Astrocyte of the hippocampus (primary cell): ENCODE measurements around the gene PEMT.
"Not testable (repeated sequence)": the region's sequence is repeated elsewhere in the genome, so short reads cannot be mapped to it uniquely, and the experiment has no call there.

ENCODE experiments used
- DNase-seq: peaks from one replicate; pipeline ENCODE4 v3.0.0; 2011; ENCODE audit warnings: low read depth, low spot score

Gene PEMT, protein sequence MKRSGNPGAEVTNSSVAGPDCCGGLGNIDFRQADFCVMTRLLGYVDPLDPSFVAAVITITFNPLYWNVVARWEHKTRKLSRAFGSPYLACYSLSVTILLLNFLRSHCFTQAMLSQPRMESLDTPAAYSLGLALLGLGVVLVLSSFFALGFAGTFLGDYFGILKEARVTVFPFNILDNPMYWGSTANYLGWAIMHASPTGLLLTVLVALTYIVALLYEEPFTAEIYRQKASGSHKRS

DNA sequence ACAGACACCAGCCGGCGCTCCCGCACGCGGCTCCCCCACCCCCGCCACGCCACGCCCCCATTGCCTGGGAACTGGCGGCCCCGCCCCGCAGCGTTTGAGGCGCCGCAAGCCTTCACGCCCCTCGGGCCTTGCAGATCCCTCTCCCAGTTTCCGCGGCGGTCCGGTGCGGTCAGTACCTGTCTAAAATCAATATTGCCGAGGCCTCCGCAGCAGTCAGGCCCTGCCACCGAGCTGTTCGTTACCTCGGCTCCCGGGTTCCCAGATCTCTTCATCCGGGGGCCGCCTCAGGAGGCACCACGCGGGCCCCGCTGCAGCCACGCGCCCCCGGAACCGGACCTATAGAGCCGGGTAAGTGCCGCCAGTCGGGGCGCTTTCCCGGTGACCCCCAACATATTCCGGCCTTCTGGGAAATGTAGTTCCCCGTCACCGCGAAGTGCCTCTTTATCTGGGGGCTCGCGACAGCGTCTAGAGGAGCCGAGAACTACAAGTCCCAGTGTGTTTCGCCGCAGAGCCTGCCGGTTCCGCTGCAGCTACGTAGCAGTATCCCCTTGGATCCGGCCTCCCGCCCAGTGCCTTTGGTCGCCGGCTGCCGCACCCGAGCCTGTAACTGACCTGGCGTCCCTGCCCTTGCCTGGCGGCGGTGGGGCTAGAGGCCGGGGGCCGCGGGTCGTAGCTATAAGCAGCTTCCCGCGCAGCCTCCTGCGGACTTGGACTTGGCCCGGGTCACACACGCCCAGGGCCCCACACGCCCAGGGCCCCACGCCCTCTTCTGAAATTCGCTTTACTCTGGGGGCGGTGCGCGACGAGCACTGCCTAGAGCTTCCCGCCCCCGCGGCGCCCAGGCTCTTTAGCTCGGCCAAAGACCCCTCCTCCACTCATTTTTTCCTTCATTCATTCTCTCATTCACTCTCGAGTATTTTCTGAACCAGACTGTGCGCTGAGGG, at the start of gene PEMT:
Gene PEMT, minus strand, starts transcription at position 354 of the 944 bp plus-strand sequence. Its CDS starts 82 bp downstream, at position 272.
- peak; percentile 99 for DNase-seq

DNA sequence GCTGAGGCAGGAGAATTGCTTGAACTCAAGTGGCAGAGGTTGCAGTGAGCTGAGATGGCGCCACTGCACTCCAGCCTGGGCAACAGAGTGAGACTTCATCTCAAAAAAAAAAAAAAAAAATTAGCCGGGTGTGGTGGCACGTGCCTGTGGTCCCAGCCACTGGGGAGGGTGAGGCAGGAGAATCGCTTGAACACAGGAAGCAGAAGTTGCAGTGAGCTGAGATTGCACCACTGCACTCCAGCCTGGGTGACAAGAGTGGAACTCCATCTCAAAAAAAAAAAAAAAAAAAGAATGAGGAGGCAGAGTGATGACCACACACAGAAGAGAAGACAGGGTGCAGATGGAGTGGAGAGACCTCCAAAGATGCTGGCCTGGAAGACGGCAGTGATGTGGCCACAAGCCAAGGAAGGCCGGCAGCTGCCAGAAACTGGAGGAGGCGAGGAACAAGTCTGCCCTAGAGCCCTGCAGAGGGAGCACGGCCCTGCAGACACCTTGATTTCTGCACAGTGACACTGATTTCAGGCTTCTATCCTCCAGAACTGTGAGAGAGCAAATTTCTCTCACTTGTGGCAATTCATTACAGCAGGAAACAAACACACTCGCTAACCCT, 48.3 kb upstream of the PEMT start:
- DNase-seq, result not testable (repeated sequence)

DNA sequence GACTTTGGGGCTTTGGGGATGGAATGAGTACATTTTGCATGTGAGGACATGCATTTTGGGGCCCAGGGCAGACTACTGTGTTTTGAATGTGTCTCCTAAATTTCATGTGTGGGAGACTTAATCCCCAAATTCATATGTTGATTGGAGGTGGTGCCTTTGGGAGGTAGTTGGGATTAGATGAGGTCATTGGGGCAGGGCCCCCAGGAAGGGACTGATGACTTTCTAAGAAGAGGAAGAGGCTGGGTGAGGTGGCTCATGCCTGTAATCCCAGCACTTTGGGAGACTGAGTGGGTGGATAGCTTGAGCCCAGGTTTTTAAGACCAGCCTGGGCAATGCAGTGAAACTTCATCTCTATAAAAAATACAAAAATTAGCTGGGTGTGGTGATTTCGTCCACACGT, 47.0 kb upstream of the PEMT start:
- DNase-seq, result no peak

DNA sequence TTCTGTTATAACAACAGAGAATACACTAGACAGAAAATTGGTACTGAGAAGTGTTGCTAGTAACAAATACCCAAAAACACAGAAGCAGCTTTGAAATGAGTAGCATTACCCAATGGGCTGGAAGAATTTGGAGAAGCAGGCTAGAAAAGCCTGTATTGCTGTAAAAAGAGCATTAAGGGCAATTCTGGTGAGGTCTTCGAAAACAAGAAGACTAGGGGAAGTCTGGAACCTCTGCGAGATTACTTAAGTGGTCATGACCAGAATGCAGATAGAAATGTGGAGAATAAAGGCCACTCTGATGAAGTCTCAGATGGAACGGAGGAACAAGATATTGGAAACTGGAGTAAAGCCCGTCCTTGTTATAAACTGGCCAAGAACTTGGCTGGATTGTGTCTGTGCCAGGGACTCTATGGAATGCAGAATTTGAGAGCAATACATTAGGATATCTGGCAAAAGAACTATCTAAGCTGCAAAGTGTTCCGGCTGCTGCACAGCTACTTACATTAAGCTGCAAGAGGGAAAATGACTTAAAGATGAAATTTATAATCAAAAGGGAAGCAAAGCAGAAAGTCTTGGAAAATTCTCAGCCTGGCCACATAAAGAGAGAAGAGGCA, 44.9 kb upstream of the PEMT start:
- DNase-seq, result peak; percentile 51

DNA sequence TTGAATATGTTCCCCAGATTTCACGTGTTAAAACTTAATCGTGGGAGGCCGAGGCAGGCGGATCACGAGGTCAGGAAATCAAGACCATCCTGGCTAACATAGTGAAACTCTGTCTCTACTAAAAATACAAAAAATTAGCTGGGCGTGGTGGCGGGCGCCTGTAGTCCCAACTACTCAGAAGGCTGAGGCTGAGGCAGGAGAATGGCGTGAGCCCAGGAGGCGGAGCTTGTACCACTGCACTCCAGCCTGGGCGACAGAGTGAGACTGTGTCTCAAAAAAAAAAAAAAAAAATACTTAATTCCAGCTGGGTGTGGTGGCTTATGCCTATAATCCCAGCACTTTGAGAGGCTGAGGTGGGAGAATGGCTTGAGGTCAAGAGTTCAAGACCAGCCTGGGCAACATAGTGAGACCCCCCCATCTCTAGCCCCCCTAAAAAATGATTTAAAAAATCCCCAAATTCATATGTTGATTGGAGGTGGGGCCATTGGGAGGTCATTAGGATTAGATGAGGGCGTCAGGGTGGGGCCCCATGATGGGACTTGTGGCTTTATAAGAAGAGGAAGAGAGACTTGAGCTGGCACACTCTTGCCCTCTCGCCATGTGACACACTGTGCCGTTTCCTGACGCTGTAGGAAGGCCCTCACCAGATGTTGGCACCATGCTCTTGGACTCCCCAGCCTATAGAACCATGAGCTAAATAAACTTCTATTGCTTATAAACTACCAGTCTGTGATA, 44.2 kb upstream of the PEMT start:
- DNase-seq, result not testable (repeated sequence)

DNA sequence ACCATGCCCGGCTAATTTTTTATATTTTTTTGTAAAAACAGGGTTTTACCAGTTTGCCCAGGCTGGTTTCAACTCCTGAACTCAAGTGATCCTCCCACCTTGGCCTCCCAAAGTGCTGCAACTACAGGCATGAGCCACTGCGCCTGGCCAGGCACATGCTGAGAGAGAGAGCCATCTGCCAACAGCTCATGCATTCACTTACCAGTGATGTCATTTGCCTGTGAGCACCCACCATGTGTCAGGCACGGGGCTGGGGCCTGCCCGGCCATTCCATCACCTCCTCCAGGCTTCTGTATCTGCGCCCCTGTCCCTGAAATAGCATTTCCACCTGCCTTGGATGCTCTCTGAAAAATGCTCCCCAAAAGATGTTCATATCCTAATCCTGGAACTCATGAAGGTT, 43.6 kb upstream of the PEMT start:
- no peak for DNase-seq

DNA sequence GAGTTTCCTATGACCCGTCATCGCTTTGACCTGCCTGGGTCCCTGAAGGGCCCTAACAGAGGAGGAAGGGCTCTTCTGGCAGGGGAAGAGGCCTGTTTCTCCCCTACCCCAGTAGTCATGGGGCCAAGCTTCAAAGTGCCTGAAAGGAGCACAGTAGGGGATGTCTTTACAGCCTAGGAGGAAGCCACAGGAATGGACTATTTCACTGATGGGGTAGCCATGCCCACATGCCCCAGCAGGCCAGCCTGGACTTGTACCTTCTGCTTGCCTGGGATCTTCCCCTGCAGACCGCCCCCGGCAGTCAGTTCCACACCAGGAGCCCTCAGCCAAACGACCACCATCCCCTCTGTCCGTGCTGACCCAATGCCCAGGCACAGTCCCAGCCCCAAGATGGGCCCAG, 41.8 kb upstream of the PEMT start:
- no peak for DNase-seq

DNA sequence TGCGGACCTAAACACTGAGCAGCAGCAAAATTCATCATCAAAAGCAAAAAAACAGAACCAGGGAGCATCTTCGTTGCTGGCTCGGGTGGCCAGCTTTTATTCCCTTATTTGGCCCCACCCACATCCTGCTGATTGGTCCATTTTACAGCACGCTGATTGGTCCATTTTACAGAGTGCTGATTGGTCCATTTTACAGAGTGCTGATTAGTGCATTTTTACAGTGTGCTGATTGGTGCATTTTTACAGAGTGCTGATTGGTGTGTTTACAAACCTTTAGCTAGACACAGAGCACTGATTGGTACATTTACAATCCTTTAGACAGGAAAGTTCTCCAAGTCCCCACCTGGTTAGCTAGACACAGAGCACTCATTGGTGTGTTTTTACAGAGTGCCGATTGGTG, 41.2 kb upstream of the PEMT start:
- DNase-seq, result not testable (repeated sequence)

DNA sequence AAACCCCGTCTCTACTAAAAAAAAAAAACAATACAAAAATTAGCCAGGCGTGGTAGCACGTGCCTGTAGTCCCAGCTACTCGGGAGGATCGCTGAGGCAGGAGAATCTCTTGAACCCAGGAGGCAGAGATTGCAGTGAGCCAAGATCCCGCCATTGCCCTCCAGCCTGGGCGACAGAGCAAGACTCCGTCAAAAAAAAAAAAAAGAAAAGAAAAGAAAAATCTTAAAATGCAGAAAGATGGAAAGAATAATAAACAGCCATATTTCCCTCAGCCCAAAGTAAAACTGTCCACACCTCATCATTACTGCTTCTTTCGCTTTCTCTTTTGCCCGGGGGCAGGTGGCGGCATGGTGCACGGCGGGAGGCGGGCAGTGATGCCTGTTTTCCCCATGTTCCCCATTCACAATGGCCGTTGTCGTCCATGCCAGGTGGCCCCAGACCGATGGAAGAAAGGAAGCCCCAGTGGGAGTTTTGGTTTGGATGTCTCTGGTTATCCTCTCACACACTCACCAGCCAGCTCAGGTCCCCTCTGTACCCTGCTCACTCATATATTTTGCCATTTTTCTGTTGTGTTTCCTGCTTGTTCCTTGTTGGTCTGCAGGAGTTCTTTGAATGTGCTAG, 37.0 kb upstream of the PEMT start:
- no peak for DNase-seq

DNA sequence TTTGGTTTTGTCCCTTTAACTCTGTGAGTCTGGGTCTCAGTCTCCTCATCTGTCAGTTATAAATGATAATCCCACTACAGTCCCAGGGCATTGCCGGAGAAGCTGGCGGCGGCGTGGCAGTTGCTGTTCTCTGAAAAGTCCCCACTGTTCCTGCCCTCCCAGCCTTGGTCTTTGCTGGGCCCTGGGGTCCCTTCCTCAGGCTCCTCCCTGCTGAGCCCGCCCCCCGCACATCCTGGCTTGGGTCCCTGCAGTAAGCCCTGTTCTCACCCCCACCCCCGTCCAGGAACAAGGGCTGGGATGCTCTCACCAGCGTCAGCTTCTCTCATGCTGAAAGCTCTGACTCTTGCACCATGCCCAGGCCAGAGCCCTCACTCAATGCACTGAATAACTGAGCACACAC, 35.3 kb upstream of the PEMT start:
- no peak for DNase-seq

DNA sequence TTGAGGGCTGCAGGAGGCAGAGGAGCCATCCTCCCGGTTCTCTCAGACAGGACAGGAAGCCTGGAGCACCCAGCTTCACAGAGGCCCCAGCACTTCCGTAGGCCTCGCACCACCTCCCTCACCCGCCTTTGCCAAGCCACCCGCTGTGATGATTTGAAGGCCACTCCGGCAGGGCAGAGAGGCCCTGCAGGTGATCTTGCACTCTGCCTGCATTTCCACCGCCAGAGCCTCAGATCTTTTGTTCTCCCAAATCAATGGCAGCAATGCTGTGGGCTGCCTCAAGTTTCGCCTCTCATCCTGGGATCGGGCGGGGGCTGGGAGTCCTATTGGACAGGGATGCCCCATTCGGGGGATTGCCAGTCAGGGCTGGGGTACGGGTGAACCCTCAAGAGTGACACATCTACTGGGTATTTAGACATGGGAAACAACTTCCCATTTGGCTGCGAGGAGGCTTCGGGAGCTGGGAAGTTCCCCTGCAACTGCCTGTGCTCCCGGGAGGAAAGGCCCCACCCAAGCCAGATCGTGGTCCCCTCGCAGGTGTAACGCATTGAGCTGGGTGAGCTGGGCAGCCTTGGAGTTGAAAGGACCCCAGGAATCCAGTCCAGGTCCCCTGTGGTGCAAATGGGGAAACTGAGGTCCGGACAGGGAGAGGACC, 34.8 kb upstream of the PEMT start:
- no peak for DNase-seq

DNA sequence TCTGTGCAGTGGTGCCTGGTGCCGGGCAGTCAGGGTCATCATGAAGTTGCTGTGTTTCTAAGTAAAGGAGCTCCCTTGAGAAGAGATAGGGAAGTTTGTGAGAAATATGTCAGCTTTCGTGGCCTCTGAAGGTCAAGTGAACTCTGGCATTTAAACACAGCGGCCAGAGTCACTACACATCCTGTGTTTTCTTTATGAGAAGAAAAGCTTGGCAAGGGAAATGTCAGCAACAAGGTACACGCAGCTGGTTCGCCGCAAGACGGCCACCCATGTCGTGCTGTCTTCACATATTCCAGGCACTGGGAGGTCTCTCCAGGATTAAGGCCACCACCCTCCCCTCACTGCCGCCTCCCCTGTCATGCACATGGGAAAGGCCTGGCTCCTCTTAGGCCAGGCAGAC, 33.2 kb upstream of the PEMT start:
- no peak for DNase-seq

DNA sequence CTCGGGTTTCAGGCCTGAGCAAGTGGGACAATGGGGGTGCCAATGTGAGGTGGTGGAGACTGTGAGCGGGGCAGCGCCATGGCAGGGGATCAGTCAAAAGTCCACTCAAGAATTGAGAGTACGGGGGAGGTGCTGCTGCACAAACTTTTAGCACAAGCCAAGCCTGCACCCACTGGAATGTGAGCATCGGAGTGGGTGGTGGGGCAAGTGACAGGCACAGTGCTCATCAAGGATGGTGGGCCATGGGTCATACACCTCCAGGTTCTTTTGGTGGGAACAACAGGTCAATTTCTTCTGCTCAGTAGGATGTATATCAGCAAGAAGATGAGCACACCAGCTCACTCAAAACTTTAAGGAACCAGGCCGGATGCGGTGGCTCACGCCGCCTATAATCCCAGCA, 32.4 kb upstream of the PEMT start:
- no peak for DNase-seq

DNA sequence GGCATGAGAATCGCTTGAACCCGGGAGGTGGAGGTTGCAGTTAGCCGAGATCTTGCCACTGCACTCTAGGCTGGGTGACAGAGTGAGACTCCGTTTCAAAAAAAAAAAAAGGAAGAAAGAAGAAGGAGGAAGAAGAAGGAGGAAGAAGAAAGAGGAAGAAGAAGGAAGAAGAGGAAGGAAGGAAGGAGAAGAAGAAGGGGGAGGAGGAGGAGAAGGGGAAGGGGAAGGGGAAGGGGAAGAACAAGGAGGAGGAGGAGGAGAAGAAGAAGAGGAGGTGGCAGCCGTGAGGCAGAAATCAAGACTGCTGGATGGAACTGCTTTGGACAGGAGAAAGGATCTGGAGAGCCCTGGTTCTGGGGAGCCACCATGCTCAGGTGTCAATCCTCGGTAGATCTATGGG, 29.7 kb upstream of the PEMT start:
- DNase-seq, result no peak

DNA sequence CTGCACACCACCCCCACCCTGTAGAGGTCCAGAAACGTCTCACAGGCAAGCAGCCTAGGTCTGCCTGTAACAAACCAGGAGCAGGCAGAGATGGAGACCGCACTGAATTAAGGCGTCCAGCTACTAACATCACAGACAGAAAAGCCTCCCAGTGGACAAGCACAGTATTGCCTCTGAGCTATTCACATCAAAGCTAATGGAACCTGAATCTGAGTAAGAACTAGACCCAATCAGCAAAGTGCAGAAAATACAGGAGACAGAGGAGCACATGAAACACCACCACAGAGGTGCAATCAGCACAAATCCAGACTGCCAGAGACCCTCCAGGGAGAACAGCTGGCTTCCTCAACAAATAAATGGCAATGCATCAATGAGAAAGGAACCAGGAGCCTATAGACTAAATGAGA, 22.2 kb upstream of the PEMT start:
- peak; percentile 84 for DNase-seq

DNA sequence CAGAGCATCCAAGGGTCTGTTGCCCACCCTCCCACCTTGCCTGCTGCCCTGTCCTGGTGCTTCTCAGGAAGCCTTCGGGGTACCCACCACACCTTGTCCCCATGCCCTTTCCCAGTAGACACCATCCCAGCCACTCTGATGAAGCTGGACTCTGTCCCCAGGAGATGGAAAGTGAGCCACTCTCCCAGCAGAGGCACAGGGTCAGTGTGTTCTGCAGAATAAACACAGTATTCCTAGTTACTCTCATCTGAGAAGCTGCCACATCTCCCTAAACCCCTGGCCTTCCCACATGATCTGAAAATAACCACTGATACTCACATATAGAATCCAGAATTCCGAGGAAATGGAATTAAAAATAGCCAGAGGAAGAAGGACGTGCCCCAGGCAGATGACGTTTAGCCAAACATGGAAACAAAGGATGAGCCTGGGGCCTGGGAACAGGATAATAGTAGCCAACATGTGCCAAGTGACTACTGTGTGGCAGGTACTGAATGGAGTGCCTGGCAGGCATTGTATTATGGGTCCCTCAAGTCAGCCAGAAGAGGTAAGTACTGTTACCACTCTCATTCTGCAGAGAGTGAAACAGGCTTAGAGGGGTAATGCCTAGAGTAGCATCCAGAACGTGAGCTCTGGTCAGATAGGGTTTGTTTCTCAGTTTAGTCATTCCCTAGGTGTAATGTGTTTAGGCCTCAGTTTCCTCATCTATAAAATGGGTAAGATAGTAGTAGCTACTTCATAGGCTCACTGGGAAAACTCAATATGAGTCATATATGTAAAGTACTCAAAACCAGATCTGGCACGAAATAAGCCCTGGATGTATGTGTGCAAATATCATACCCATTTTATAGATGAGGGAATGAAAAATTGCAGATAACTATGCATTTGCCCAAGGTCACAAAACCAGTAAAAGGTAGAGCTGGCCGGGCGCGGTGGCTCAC, 20.8 kb upstream of the PEMT start:
- DNase-seq, result no peak

DNA sequence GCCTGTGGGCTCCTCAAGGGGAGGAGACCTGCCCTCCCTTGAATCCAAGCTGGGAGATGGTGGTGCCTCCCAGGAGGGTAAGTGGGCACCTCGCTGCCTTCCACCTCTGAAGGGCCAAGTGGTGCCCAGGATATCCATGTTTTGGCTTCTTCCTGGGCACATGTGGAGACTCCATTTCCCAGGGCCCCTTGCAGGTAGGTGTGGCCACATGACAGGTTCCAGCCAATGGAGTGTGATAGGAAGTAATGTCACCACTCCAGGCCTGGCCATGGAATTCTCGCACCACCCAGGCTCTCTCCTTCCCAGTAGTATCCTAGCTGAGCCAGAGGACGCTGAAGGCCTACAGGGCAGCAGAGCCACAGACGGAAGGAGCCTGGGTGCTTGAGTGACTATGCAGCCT, 17.6 kb upstream of the PEMT start:
- DNase-seq, result no peak

DNA sequence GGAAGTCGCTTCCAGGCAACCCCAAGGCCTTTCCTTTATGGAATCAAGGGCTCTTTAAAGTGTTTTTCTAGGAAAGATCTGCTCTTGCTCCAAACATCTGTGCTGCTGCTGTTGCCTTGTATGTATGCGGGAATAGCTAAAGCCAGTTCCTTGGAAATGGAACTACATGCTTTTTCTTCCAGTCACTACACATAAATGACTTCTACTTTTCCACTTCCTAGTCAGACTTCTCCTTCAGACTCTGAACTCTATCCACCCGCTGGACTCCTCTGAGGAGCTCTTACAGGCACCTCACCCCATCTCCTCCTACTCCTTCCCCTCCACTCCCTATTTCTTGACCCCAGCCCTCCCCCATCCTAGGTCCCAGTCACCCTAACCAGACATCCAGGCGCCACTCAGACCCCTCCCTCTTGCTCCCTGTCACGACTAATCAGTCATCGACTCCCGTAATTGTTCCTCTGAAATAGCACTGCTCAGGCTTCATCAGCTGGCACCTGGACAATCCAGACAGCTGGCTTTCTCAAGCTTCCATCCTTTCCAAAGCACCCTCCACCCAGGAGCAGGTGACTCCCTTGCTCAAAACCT, 15.0 kb upstream of the PEMT start:
- DNase-seq, result peak; percentile 11

DNA sequence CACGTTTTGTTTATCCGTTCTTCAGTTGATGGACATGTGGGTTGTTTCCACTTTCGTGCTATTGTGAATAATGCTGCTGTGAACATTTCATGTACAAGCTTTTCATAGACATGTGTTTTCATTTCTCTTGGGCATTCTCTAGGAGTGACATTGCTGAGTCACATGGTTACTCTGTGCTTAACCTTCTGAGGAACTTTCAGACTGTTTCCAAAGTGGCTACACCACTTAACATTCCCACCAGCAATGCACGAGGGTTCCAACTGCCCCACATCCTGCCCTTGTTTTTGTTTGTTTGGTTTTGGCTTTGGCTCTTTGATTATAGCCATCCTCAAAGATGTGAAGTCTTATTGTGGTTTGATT, 14.2 kb upstream of the PEMT start:
- peak; percentile 85 for DNase-seq
